ENCODE results near the gene SLC4A2.

Gene SLC4A2

DNA sequence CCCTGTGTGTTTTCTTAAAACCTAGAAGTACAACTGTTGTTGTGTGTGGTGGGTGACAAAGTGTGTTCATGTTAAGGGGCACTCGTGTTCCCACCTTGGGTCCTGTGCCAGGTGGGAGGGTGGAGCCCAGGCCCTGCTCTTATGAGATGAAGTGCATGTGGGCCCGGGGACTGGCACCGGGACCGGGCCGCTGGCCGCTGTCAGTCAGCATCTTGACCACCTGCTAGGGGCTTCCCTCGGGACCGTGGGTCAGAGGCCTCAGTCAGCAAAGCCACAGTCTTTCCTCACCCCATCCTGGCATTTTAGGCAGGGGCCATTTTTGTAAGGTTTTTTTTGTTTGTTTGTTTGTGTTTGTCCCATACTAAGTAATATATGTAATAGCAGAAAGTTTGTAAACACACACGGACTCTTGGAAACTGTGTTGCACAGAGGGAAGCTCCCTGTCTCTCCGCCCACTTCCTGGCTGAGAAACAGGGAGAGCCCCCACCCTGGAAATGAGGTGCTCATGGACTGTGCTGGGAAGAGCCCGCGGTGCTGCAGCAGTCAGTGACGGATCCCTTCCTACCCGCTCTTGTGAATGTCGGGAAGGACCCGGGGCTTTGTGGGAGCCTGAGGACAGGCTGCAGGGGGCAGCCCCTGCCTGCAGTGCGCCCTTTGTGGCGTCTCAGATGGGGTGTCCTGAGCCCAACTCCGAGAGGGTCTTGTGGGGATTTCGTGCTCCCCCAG is 40.3 kb downstream of the SLC4A2 start:
- DNase-seq: no peak
- no peak overlapping the region for H3K4me3 ChIP-seq (ENCODE audit: low read depth, low read length)
- no peaks in the 10 kb centered on the region for H3K9me3 ChIP-seq (ENCODE audit: severe bottlenecking)
- H3K27me3 ChIP-seq (ENCODE audit: insufficient read depth, low read depth, severe bottlenecking): no peaks in the 10 kb centered on the region
- H3K27ac ChIP-seq: no peak overlapping the region
- peaks cover 36% of the 10 kb centered on the region for H3K36me3 ChIP-seq
- TF ChIP-seq, protein P1, sequence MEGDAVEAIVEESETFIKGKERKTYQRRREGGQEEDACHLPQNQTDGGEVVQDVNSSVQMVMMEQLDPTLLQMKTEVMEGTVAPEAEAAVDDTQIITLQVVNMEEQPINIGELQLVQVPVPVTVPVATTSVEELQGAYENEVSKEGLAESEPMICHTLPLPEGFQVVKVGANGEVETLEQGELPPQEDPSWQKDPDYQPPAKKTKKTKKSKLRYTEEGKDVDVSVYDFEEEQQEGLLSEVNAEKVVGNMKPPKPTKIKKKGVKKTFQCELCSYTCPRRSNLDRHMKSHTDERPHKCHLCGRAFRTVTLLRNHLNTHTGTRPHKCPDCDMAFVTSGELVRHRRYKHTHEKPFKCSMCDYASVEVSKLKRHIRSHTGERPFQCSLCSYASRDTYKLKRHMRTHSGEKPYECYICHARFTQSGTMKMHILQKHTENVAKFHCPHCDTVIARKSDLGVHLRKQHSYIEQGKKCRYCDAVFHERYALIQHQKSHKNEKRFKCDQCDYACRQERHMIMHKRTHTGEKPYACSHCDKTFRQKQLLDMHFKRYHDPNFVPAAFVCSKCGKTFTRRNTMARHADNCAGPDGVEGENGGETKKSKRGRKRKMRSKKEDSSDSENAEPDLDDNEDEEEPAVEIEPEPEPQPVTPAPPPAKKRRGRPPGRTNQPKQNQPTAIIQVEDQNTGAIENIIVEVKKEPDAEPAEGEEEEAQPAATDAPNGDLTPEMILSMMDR (IDR thresholded peaks at IDR 0.05; ENCODE audit: low read depth, low read length): no peak

DNA sequence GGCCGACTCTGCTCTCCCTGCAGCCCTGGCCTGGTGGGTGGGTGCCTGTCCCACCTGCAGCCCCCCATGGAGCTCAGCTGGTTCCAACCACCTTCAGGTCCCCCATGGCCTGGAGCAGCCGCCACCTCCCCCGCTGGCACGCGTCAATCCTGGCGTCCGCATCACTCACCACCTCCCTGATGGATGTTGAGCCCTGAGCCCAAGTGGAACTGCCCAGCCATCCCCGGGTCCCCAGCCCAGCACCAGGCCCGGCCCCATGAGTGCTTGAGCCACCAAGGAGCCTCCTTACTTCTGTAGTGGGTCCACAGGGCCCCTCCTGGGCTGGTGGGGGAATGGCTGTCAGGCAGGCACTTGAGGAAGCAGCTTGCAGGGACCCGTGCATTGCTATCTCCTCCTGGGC is 41.5 kb downstream of the SLC4A2 start:
- TF ChIP-seq, protein P1 (IDR thresholded peaks at IDR 0.05; ENCODE audit: low read depth, low read length): no peak
- Histone ChIP-seq H3K9me3 (ENCODE audit: severe bottlenecking) (no peaks in the 10 kb centered on the region), H3K27ac (no peak overlapping the region), H3K27me3 (ENCODE audit: insufficient read depth, low read depth, severe bottlenecking) (no peaks in the 10 kb centered on the region), H3K36me3 (peaks cover 39% of the 10 kb centered on the region), H3K4me3 (ENCODE audit: low read depth, low read length) (no peak overlapping the region)
- DNase-seq: no peak

DNA sequence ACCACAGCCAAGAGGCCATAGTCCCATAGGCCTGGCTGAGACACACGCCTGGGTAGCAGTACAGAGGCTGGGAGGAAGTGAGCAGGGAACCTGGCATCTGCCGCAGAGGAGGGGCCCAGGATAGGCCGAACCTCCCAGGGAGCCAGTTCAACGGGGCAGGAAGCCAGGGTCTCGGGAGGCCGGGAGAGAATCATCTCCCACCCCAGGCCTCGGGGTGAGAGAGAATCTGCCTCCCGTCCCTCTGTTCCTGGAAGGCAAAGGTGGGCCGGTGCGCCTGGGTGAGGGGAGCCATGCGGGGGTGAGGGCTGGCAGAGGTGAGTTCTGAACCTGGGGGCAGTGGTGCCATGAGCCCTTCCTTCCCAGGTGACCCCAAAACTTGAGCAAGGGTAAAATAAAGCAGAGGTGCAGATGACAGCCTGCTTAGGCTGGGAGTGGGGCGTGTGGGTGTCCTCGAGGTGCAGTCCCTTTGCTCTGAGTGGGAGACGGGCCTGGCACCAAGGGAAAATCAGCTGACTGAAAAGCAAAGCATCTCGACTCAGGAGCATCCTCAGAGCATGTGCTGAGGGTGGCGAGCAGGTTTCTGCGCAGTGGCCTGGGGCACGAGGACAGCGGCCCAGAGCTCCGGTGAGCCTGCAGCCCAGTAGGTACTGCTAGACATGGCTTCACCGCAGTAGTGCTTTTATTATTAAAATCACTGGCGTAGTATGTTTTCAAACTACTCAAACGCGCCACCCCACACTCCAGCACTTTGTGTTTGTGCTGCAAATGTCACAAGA is 42.4 kb downstream of the SLC4A2 start:
- H3K9me3 ChIP-seq (ENCODE audit: severe bottlenecking): no peaks in the 10 kb centered on the region
- no peak for DNase-seq
- H3K27me3 ChIP-seq (ENCODE audit: insufficient read depth, low read depth, severe bottlenecking): no peaks in the 10 kb centered on the region
- no peak overlapping the region for H3K27ac ChIP-seq
- no peak overlapping the region for H3K4me3 ChIP-seq (ENCODE audit: low read depth, low read length)
- peaks cover 35% of the 10 kb centered on the region for H3K36me3 ChIP-seq
- TF ChIP-seq, protein P1 (IDR thresholded peaks at IDR 0.05; ENCODE audit: low read depth, low read length): no peak

DNA sequence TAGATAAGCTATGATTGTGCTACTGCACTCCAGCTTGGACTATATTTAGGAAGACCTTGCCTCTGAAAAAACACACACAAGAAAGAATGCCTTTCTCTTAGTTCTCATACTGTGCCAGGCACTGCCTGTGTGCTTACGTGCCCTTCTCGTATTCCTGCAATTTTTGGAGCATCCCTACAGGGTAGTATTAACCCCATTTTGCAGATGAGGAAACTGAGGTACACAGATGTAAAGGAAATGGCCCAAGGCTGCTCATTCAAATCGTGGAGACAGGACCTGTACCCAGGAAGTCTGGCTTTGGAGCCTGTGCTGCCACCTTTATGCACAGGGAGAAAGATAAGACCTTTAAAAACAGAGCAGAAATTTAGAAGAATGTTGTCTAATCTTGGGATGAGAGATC is 43.6 kb downstream of the SLC4A2 start:
- Histone ChIP-seq H3K9me3 (ENCODE audit: severe bottlenecking) (no peaks in the 10 kb centered on the region), H3K4me3 (ENCODE audit: low read depth, low read length) (no peak overlapping the region), H3K36me3 (peaks cover 29% of the 10 kb centered on the region), H3K27me3 (ENCODE audit: insufficient read depth, low read depth, severe bottlenecking) (no peaks in the 10 kb centered on the region), H3K27ac (no peak overlapping the region)
- TF ChIP-seq, protein P1 (IDR thresholded peaks at IDR 0.05; ENCODE audit: low read depth, low read length): no peak
- no peak for DNase-seq

DNA sequence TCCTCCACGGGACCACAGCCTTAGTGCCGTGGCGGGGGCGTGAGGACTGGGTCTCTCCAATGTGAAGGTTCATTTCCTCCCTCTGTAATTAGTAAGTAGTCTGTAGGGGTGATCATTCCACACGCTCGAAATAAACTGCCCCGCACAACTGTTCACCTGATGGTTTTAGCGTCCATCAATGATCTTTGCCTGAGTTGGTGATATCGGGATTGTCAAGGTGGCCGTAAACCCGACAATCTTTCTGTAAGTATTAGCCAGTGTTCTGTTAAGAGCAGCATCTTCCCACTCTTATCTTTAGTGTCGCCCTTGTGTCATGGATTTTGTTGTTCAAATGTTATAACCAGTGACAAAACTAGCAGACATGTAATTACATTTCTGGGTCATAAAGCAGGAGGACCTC is 44.6 kb downstream of the SLC4A2 start:
- no peak overlapping the region for H3K4me3 ChIP-seq (ENCODE audit: low read depth, low read length)
- no peaks in the 10 kb centered on the region for H3K9me3 ChIP-seq (ENCODE audit: severe bottlenecking)
- TF ChIP-seq, protein P1 (IDR thresholded peaks at IDR 0.05; ENCODE audit: low read depth, low read length): no peak
- H3K36me3 ChIP-seq: peaks cover 25% of the 10 kb centered on the region
- no peaks in the 10 kb centered on the region for H3K27me3 ChIP-seq (ENCODE audit: insufficient read depth, low read depth, severe bottlenecking)
- no peak for DNase-seq
- no peak overlapping the region for H3K27ac ChIP-seq
